Measurements from ENCODE around the gene ADAM10. TPM values are rescaled to one million over a fixed set of nuclear protein-coding genes. Genes with fewer than 3 reads are reported as not detected.
"Not testable (repeated sequence)": the region's sequence is repeated elsewhere in the genome, so short reads cannot be mapped to it uniquely, and the experiment has no call there.

The ADAM10 gene
- total RNA-seq, 1 donor from 2014 or later: 125 TPM

DNA sequence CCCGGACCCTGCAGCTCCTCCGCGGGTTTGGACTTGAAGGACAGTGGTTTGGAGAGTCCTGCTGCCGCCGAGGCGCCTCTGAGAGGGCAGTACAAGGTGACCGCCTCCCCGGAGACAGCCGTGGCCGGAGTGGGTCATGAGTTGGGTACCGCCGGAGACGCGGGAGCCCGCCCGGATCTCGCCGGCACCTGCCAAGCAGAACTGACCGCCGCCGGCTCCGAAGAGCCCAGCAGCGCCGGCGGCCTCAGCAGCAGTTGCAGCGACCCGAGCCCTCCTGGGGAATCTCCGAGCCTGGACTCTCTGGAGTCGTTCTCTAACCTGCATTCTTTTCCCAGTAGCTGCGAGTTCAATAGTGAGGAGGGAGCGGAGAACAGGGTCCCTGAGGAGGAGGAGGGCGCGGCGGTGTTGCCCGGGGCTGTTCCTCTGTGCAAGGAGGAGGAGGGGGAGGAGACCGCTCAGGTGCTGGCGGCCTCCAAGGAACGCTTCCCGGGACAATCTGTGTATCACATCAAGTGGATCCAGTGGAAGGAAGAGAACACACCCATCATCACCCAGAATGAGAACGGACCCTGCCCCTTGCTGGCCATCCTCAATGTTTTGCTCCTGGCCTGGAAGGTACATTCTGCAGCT lies 22.2 kb upstream of the ADAM10 start:
- no peak overlapping the region for H3K27ac Mint-ChIP-seq (ENCODE audit: unreplicated experiment)
- H3K36me3 Mint-ChIP-seq (ENCODE audit: low read depth): no peaks in the 10 kb centered on the region
- no peak overlapping the region for H3K4me3 Mint-ChIP-seq
- no peaks in the 10 kb centered on the region for H3K9me3 Mint-ChIP-seq
- H3K27me3 Mint-ChIP-seq (ENCODE audit: low read depth): no peaks in the 10 kb centered on the region
- peaks cover 10% of the 10 kb centered on the region for H3K4me1 Mint-ChIP-seq
- TF ChIP-seq, protein P1, sequence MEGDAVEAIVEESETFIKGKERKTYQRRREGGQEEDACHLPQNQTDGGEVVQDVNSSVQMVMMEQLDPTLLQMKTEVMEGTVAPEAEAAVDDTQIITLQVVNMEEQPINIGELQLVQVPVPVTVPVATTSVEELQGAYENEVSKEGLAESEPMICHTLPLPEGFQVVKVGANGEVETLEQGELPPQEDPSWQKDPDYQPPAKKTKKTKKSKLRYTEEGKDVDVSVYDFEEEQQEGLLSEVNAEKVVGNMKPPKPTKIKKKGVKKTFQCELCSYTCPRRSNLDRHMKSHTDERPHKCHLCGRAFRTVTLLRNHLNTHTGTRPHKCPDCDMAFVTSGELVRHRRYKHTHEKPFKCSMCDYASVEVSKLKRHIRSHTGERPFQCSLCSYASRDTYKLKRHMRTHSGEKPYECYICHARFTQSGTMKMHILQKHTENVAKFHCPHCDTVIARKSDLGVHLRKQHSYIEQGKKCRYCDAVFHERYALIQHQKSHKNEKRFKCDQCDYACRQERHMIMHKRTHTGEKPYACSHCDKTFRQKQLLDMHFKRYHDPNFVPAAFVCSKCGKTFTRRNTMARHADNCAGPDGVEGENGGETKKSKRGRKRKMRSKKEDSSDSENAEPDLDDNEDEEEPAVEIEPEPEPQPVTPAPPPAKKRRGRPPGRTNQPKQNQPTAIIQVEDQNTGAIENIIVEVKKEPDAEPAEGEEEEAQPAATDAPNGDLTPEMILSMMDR (conservative IDR thresholded peaks at IDR 0.05): no peak
- peak; percentile 24 for DNase-seq (ENCODE audit: low read depth, low spot score)

- H3K27me3 Mint-ChIP-seq (ENCODE audit: low read depth): no peaks in the 10 kb centered on the region
- no peaks in the 10 kb centered on the region for H3K9me3 Mint-ChIP-seq
- no peaks in the 10 kb centered on the region for H3K36me3 Mint-ChIP-seq (ENCODE audit: low read depth)
- H3K27ac Mint-ChIP-seq (ENCODE audit: unreplicated experiment): peak within 1 kb of the TSS; percentile 93
- DNase-seq (ENCODE audit: low read depth, low spot score): peak; percentile 93
- peaks cover 10% of the 10 kb centered on the region for H3K4me1 Mint-ChIP-seq
- TF ChIP-seq, protein P1 (conservative IDR thresholded peaks at IDR 0.05): peak; percentile 50
- no peak within 1 kb of the TSS for H3K4me3 Mint-ChIP-seq
These were observed 21.5 kb upstream of the ADAM10 start, which contains the start of gene MINDY2 for GRCh38 chr15:58770857-58771620. Gene MINDY2, plus strand, starts transcription at chr15:58771302. Its CDS starts 94 bp downstream, at chr15:58771396.

- Mint-ChIP-seq H3K27me3 (ENCODE audit: low read depth) (no peaks in the 10 kb centered on the region), H3K9me3 (no peaks in the 10 kb centered on the region), H3K36me3 (ENCODE audit: low read depth) (no peaks in the 10 kb centered on the region), H3K4me3 (no peak overlapping the region), H3K4me1 (peaks cover 10% of the 10 kb centered on the region), H3K27ac (ENCODE audit: unreplicated experiment) (peak overlapping the region; percentile 93)
- no peak for DNase-seq (ENCODE audit: low read depth, low spot score)
- TF ChIP-seq, protein P1 (conservative IDR thresholded peaks at IDR 0.05): no peak
These were observed 21.0 kb upstream of the ADAM10 start for GRCh38 chr15:58770519-58770856.

DNA sequence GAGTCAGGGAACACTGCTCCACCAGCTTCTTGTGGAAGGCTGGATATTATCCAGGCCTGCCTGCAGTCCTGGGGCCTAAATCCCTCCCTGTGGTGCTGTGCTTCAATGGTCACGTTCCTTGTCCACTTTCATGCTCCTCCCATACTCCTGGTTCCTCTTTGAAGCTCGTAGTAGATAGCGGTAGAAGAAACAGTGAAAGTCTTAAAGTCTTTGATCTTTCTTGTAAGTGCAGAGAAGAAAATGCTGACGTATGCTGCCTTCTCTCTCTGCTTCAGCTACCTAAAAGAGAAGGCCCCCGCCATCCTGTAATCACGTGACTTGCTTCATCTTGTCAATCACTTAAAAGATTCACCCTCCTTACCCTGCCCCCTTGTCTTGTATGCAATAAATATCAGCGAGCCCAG lies 19.1 kb upstream of the ADAM10 start:
- not testable (repeated sequence) for DNase-seq (ENCODE audit: low read depth, low spot score); H3K27me3 Mint-ChIP-seq (ENCODE audit: low read depth); H3K27ac Mint-ChIP-seq (ENCODE audit: unreplicated experiment); H3K9me3 Mint-ChIP-seq; H3K36me3 Mint-ChIP-seq (ENCODE audit: low read depth)
- peak overlapping the region; percentile 19 for H3K4me3 Mint-ChIP-seq
- H3K4me1 Mint-ChIP-seq: peaks cover 10% of the 10 kb centered on the region

GRCh38 chr15:58766290-58766689 lies 16.8 kb upstream of the ADAM10 start:
- Mint-ChIP-seq H3K27me3 (ENCODE audit: low read depth) (no peaks in the 10 kb centered on the region), H3K27ac (ENCODE audit: unreplicated experiment) (no peak overlapping the region), H3K9me3 (peaks cover 3% of the 10 kb centered on the region), H3K4me1 (peaks cover 10% of the 10 kb centered on the region), H3K4me3 (no peak overlapping the region), H3K36me3 (ENCODE audit: low read depth) (peaks cover 4% of the 10 kb centered on the region)
- TF ChIP-seq, protein P1 (conservative IDR thresholded peaks at IDR 0.05): no peak
- no peak for DNase-seq (ENCODE audit: low read depth, low spot score)

DNA sequence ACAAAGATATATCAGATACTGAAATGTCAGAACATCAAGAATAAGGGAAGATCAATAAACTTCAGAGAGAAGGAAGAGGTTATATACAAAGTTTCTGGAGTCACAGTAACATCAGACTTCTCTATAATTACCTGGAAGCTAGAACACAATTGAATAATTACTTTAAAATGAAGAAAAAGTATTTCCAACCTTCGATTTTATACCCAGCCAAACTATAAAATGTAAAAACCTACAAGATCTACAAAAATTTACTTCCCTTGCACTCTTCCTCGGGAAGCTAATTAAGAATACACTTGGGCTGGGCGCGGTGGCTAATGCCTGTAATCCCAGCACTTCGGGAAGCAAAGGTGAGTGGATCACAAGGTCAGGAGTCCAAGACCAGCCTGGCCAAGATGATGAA lies 15.0 kb upstream of the ADAM10 start:
- no peak for DNase-seq (ENCODE audit: low read depth, low spot score)
- Mint-ChIP-seq H3K27me3 (ENCODE audit: low read depth) (no peaks in the 10 kb centered on the region), H3K9me3 (peaks cover 3% of the 10 kb centered on the region), H3K36me3 (ENCODE audit: low read depth) (peaks cover 4% of the 10 kb centered on the region), H3K4me3 (no peak overlapping the region), H3K27ac (ENCODE audit: unreplicated experiment) (no peak overlapping the region), H3K4me1 (no peaks in the 10 kb centered on the region)
- TF ChIP-seq, protein P1 (conservative IDR thresholded peaks at IDR 0.05): no peak

Data from neural crest cell (in vitro differentiated cells).